Peyer's patch (tissue), 4 donors: ENCODE results near the gene NDUFA6.
"Not testable (repeated sequence)": the region's sequence is repeated elsewhere in the genome, so short reads cannot be mapped to it uniquely, and the experiment has no call there.

ENCODE experiments used
- CTCF ChIP-seq, 6 experiments: fragments of 450-650 bp in 4 of 6; fragments of 200-600 bp in 2 of 6; sonication (generic) in 1 of 6; IDR thresholded peaks; one replicate each; pipeline ENCODE4 v1.5.1; 2017 to 2019; ENCODE audit warnings: antibody characterized with exemption in 6 of 6, mild to moderate bottlenecking in 3 of 6, moderate library complexity in 1 of 6
- POLR2A ChIP-seq, 2 donors: fragments of 450-650 bp; IDR thresholded peaks; one replicate each; pipeline ENCODE4 v1.5.1; 2017; ENCODE audit warnings: antibody characterized with exemption in 2 of 2, mild to moderate bottlenecking in 2 of 2, moderate library complexity in 2 of 2

GRCh38 chr22:42140153-42140552 lies 49.6 kb upstream of the NDUFA6 start:
- TF ChIP-seq POLR2A, CTCF (IDR thresholded peaks at IDR 0.05): not testable (repeated sequence)
